ENCODE results near the gene CCDC170.

CCDC170 gene

GRCh38 chr6:151656392-151656791, 162.6 kb downstream of the CCDC170 start:
- no peak for DNase-seq (ENCODE audit: low read depth in 3 of 3)

- no peak for DNase-seq (ENCODE audit: low read depth in 3 of 3)
Observed at GRCh38 chr6:151658091-151658490, 164.3 kb downstream of the CCDC170 start.

GRCh38 chr6:151659212-151659611, 165.4 kb downstream of the CCDC170 start:
- no peak for DNase-seq (ENCODE audit: low read depth in 3 of 3)

DNA sequence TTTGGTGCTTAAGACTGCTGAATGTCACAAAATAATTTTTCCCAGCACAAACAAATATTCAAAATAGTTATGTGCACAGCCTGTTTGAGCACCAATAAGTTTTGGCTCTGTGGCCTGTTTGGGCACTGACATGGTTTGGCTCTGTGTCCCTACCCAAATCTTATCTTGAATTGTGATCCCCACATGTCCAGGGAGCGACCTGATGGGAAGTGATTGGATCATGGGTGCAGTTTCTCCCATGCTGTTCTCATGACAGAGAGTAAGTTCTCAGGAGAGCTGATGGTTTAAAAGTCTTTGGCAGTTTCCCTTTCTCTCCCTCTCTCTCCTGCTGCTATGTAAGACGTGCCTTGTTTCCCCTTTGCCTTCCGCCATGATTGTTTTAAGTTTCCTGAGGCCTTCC, 167.7 kb downstream of the CCDC170 start:
- no peak for DNase-seq (ENCODE audit: low read depth in 3 of 3)

DNA sequence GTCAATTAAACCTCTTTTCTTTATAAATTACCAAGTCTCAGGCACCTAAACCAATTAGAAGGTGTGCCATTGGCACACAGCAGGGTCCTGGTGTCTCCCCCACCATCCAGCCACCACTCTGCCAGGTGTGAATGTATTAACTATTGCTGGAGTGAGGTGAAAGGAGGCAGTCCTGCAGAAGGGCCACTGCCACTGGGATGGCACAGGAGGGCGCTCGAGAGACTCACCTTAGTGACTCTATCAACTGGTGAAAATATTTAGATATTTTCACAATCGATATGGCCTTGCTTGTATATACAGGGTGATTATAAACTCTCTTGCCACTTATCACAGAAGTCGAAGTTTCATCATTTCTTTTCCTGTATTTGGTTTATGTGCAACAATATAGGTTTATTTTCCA, 168.1 kb downstream of the CCDC170 start:
- no peak for DNase-seq (ENCODE audit: low read depth in 3 of 3)

DNA sequence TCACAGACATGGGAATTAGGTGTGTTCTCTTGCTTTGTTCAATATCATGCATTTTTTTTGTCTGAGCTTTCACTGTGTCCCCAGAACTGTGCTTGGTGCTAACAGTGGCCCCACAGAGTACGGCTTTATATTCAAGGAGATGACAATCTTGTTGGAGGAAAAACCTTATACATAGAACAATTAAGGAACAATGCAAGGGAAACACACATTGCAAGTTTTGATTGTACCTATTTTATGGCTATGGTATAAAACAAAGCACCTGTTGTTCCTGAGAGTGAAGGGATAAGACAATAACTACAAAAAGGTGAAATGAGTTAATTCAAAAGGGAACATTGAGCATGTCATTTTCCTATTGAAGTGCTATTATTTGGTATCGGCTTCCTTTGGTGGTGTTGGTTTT, 169.7 kb downstream of the CCDC170 start:
- no peak for DNase-seq (ENCODE audit: low read depth in 3 of 3)

DNA sequence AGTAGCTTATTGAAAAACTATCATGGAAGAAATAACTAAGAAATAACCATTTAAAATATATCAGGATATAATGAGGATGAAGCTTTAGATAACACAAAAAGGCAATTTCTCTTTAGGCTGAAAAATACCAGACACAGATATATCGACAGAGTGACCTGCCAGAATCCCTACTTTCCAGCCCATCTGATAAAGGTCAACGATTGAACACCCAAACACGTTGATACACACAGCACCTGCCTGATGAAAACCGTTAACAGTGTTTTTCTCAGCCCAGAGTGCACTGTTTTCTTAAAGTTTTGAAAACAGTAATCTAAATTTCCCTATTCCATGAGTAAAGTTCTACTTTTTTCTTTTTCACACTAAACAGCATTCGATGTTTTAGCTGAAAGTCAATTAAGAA, 170.6 kb downstream of the CCDC170 start:
- no peak for DNase-seq (ENCODE audit: low read depth in 3 of 3)

GRCh38 chr6:151665329-151665728, 171.5 kb downstream of the CCDC170 start:
- no peak for DNase-seq (ENCODE audit: low read depth in 3 of 3)

DNA sequence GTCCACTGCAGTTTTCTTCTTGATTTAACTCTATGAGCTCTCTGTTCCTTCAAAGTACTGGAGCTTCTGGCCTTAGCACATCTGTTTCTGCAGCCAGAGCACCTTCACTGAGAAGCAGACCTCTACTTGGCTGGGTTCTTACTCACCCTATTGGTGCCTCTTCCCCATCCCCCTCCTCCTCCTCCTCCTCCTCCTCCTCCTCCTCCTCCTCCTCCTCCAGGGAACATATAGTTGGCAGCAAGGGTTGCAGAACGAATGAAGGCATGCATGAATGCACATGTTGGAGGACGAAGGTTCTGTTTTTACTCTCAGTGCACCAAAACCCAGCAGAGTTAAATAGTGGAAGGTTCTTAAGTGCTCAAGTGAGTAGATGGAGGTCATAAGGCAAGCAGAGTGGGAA, 172.7 kb downstream of the CCDC170 start:
- no peak for DNase-seq (ENCODE audit: low read depth in 3 of 3)

- no peak for DNase-seq (ENCODE audit: low read depth in 3 of 3)
Observed at GRCh38 chr6:151669208-151669560, 175.4 kb downstream of the CCDC170 start.

DNA sequence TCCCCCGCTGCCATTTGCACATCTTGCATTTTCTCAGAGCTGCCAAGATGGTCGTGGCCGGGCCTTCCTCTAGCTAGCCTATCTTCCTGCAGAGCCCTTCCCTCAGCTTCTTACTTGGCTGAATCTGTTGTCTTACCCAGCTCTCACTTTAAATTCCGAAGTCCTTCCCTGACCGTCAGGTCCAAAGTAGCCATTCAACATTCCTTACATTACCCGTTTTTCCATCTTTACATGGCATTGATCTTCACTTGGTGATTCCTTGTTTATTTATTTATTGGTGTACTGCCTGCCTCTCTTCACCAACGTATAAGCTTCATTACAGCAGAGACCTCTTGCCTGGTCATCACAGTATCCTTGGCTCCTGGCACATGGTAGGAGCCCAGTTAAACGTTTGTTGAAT, 176.3 kb downstream of the CCDC170 start:
- no peak for DNase-seq (ENCODE audit: low read depth in 3 of 3)

All from stimulated activated CD4-positive, alpha-beta T cell treated with anti-CD3 and anti-CD28 coated beads, TNF-alpha, amount 100 ng/mL, for 4 hours (primary cell).